Mucosa of rectum (tissue), 2 donors: Measurements from ENCODE around the gene ASB9.

ENCODE experiments used
- H3K27ac ChIP-seq, 2 donors: one replicate each; pipeline ENCODE4 v1.7.0; 2013; ENCODE audit warnings: inconsistent platforms in 2 of 2, low read depth in 2 of 2, low read length in 2 of 2
- H3K27me3 ChIP-seq, 2 donors: one replicate each; pipeline ENCODE4 v1.7.0; 2013; ENCODE audit warnings: low read length in 2 of 2; ENCODE audit not compliant: control insufficient read depth in 2 of 2, insufficient read depth in 2 of 2
- H3K36me3 ChIP-seq, 2 donors: one replicate each; pipeline ENCODE4 v1.7.0; 2013; ENCODE audit warnings: low read length in 2 of 2; ENCODE audit not compliant: control insufficient read depth in 2 of 2, insufficient read depth in 2 of 2
- H3K4me1 ChIP-seq, 2 donors: one replicate each; pipeline ENCODE4 v1.7.0; 2013; ENCODE audit warnings: low read length in 2 of 2, mild to moderate bottlenecking in 1 of 2; ENCODE audit not compliant: control insufficient read depth in 2 of 2, insufficient read depth in 2 of 2
- H3K4me3 ChIP-seq, 2 donors: one replicate each; pipeline ENCODE4 v1.7.0; 2013; ENCODE audit warnings: low read length in 2 of 2
- H3K9ac ChIP-seq, 2 donors: one replicate each; pipeline ENCODE4 v1.7.0; 2013; ENCODE audit warnings: low read length in 2 of 2, low read depth in 1 of 2, mild to moderate bottlenecking in 1 of 2
- H3K9me3 ChIP-seq, 2 donors: one replicate each; pipeline ENCODE4 v1.7.0; 2013; ENCODE audit warnings: low read length in 2 of 2; ENCODE audit not compliant: control insufficient read depth in 2 of 2
- donor health status: healthy.
- donor health status: Normal muscosa, but diverticular disease.

ASB9 gene

GRCh38 chrX:15242899-15243555 lies 26.9 kb downstream of the ASB9 start:
- no peaks in the 10 kb centered on the region for H3K4me1 ChIP-seq
- no peak overlapping the region for H3K4me3 ChIP-seq
- no peaks in the 10 kb centered on the region for H3K27me3 ChIP-seq
- no peaks in the 10 kb centered on the region for H3K36me3 ChIP-seq
- H3K9me3 ChIP-seq, result no peaks in the 10 kb centered on the region
- no peak overlapping the region for H3K9ac ChIP-seq
- H3K27ac ChIP-seq, result no peak overlapping the region

DNA sequence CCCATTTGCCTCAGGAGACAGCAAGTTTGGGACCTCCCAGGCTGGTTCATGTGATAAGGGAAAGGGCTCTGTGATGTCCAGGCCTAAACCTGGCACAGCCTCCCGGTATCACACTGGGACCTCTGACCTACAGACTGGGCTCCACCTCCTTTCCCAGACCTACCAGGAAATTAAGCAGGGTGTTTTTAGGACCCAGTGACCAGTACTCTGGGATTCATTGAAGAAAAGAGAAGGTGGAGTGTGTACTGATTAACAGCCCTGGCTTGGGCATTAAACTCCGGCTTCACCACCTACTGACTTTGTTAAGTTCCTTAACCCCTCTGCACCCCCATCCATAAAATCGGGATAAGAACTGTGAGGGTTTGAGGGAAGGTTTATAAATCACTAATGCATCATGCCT lies 28.6 kb downstream of the ASB9 start:
- Histone ChIP-seq H3K27me3 (no peaks in the 10 kb centered on the region), H3K36me3 (no peaks in the 10 kb centered on the region), H3K9me3 (no peaks in the 10 kb centered on the region), H3K4me1 (no peaks in the 10 kb centered on the region), H3K27ac (no peak overlapping the region), H3K4me3 (no peak overlapping the region), H3K9ac (no peak overlapping the region)

GRCh38 chrX:15240414-15240813 lies 29.5 kb downstream of the ASB9 start:
- H3K27me3 ChIP-seq, result no peaks in the 10 kb centered on the region
- H3K9ac ChIP-seq, result no peak overlapping the region
- H3K27ac ChIP-seq, result no peak overlapping the region
- no peak overlapping the region for H3K4me3 ChIP-seq
- no peaks in the 10 kb centered on the region for H3K4me1 ChIP-seq
- no peaks in the 10 kb centered on the region for H3K9me3 ChIP-seq
- H3K36me3 ChIP-seq, result no peaks in the 10 kb centered on the region

- no peak overlapping the region for H3K9ac ChIP-seq
- no peaks in the 10 kb centered on the region for H3K9me3 ChIP-seq
- H3K27me3 ChIP-seq, result no peaks in the 10 kb centered on the region
Measured at GRCh38 chrX:15236146-15236545, 33.7 kb downstream of the ASB9 start.

DNA sequence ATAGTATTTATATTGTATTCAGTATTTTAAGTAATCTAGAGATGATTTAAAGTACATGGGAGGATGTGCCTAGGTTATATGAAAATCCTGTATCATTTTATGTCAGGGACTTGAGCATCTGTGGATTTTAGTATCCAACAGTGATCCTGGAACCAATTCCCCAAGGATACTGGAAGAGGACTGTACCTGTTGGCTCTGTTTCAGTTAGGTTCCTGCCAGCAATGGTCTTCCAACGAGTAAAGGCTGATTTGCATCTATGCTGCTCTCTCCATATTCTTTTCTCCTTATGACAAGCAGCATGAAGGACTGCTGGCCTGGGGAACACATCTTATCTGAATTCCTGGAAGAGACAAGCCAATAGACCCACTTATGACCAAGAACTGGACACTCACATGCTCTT lies 34.9 kb downstream of the ASB9 start:
- Histone ChIP-seq H3K4me1 (no peaks in the 10 kb centered on the region), H3K27ac (no peak overlapping the region), H3K9ac (no peak overlapping the region), H3K4me3 (no peak overlapping the region), H3K27me3 (no peaks in the 10 kb centered on the region), H3K36me3 (no peaks in the 10 kb centered on the region), H3K9me3 (no peaks in the 10 kb centered on the region)

More at GRCh38 chrX:15236146-15236545, 33.7 kb downstream of the ASB9 start:
- H3K36me3 ChIP-seq, result no peaks in the 10 kb centered on the region
- no peak overlapping the region for H3K27ac ChIP-seq
- H3K4me1 ChIP-seq, result no peaks in the 10 kb centered on the region
- H3K4me3 ChIP-seq, result no peak overlapping the region

GRCh38 chrX:15233416-15234015 lies 36.4 kb downstream of the ASB9 start:
- no peaks in the 10 kb centered on the region for H3K4me1 ChIP-seq
- no peak overlapping the region for H3K27ac ChIP-seq
- H3K27me3 ChIP-seq, result no peaks in the 10 kb centered on the region
- H3K4me3 ChIP-seq, result no peak overlapping the region
- no peaks in the 10 kb centered on the region for H3K36me3 ChIP-seq
- H3K9ac ChIP-seq, result no peak overlapping the region
- H3K9me3 ChIP-seq, result no peaks in the 10 kb centered on the region

- Histone ChIP-seq H3K36me3 (no peaks in the 10 kb centered on the region), H3K9ac (no peak overlapping the region), H3K9me3 (no peaks in the 10 kb centered on the region), H3K27ac (no peak overlapping the region), H3K4me1 (no peaks in the 10 kb centered on the region), H3K27me3 (no peaks in the 10 kb centered on the region), H3K4me3 (no peak overlapping the region)
Measured at GRCh38 chrX:15224747-15225146, 45.1 kb downstream of the ASB9 start.

- Histone ChIP-seq H3K27me3 (no peaks in the 10 kb centered on the region), H3K9me3 (no peaks in the 10 kb centered on the region), H3K27ac (no peak overlapping the region), H3K4me3 (no peak overlapping the region), H3K36me3 (no peaks in the 10 kb centered on the region), H3K9ac (no peak overlapping the region), H3K4me1 (no peaks in the 10 kb centered on the region)
Measured at GRCh38 chrX:15221321-15221720, 48.6 kb downstream of the ASB9 start.

- no peak overlapping the region for H3K4me3 ChIP-seq
- H3K36me3 ChIP-seq, result no peaks in the 10 kb centered on the region
- no peaks in the 10 kb centered on the region for H3K27me3 ChIP-seq
- no peak overlapping the region for H3K9ac ChIP-seq
- no peaks in the 10 kb centered on the region for H3K4me1 ChIP-seq
- H3K27ac ChIP-seq, result no peak overlapping the region
- H3K9me3 ChIP-seq, result no peaks in the 10 kb centered on the region
Measured at GRCh38 chrX:15217161-15217560, 52.7 kb downstream of the ASB9 start.

GRCh38 chrX:15216280-15216679 lies 53.6 kb downstream of the ASB9 start:
- Histone ChIP-seq H3K27ac (no peak overlapping the region), H3K9me3 (no peaks in the 10 kb centered on the region), H3K36me3 (no peaks in the 10 kb centered on the region), H3K27me3 (no peaks in the 10 kb centered on the region), H3K4me1 (no peaks in the 10 kb centered on the region), H3K9ac (no peak overlapping the region), H3K4me3 (no peak overlapping the region)
